ENCODE measurements around the gene CLDN9. TPM values are rescaled to one million over a fixed set of nuclear protein-coding genes. Genes with fewer than 3 reads are reported as not detected.

The CLDN9 gene
- total and polyA plus RNA-seq, 9 of the 15 experiments (the other 6 are each of a cell fraction or from before 2014, with no cell fraction given) = 0.12 to 0.44 (median 0.22) TPM; not detected in 4

- no peak for TF ChIP-seq SMC3 (conservative IDR thresholded peaks at IDR 0.05; ENCODE audit: insufficient read depth, low read depth, low read length)
- no peak; the same call in 1 of the 2 replicates for TF ChIP-seq NFRKB (IDR thresholded peaks at IDR 0.05; ENCODE audit: low read depth)
- TF ChIP-seq PBX2 (CRISPR knock-in tag; IDR thresholded peaks at IDR 0.05; ENCODE audit: low read depth) = no peak
- no peak for TF ChIP-seq PBX2 (tag; conservative IDR thresholded peaks at IDR 0.05; ENCODE audit: low read depth)
- peak; percentile 97 for TF ChIP-seq FIP1L1 (IDR thresholded peaks at IDR 0.05; ENCODE audit: low read depth, low read length, poor library complexity, severe bottlenecking)
- no peak for TF ChIP-seq GTF2E2 (tag; IDR thresholded peaks at IDR 0.05)
- no peak for TF ChIP-seq SREBF2 (CRISPR knock-in tag; IDR thresholded peaks at IDR 0.05)
- TF ChIP-seq CEBPZ (IDR thresholded peaks at IDR 0.05; ENCODE audit: borderline replicate concordance, low read depth, low read length) = no peak
- no peak; the same call in 1 of the 2 replicates for TF ChIP-seq AFF4 (CRISPR knock-in tag; IDR thresholded peaks at IDR 0.05)
- TF ChIP-seq NKRF (IDR thresholded peaks at IDR 0.05; ENCODE audit: borderline replicate concordance) = peak; percentile 73; the same call in 1 of the 2 replicates
- TF ChIP-seq HMG20B (CRISPR knock-in tag; IDR thresholded peaks at IDR 0.05) = no peak
- no peak for TF ChIP-seq NR2F6 (CRISPR knock-in tag; IDR thresholded peaks at IDR 0.05)
Measured at GRCh38 chr16:3023669-3024478, 11.2 kb downstream of the CLDN9 start, which contains the start of the genes HCFC1R1 and THOC6 (continued).
